GM12874 (cell line): ENCODE data around the gene P3H3.
A peak's percentile ranks its signal among the peaks of the same experiment; 100 is the strongest.

ENCODE experiments used
- CTCF ChIP-seq: IDR thresholded peaks from 2 replicates; pipeline ENCODE4 v1.5.1; 2011; ENCODE audit warnings: low read depth, mild to moderate bottlenecking, control low read depth, low read length, moderate library complexity; ENCODE audit not compliant: insufficient read depth

Gene P3H3

DNA sequence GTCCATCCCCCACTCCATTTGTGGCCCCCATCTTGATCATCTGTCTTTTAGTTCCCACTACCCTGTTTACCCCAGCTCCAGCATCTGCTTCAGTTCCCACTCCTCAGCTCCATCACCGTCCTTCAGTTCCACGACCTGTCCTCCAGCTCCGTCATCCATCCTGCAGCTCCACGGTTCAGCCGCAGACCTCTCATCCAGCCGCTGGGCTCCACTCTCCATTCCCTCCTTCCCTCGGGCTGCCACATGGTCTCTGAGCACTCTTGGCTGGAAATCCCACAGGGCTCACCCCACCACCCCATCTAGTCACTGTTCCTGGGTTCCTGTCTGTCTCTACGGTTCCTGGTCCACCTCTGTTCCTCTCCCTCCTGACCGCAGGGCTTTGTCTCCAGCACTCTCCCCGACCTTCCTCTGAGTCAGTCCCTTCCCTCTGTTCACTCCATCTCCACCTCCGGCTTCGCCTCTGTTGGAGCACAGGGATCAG, 3.3 kb upstream of the P3H3 start:
- no peak for TF ChIP-seq CTCF

GRCh38 chr12:6825398-6826124, 2.6 kb upstream of the P3H3 start:
- TF ChIP-seq CTCF, result peak; percentile 95

- TF ChIP-seq CTCF, result no peak
These were observed 2.0 kb upstream of the P3H3 start for GRCh38 chr12:6826125-6826733.

GRCh38 chr12:6826734-6827436, 1.3 kb upstream of the P3H3 start:
- no peak for TF ChIP-seq CTCF

DNA sequence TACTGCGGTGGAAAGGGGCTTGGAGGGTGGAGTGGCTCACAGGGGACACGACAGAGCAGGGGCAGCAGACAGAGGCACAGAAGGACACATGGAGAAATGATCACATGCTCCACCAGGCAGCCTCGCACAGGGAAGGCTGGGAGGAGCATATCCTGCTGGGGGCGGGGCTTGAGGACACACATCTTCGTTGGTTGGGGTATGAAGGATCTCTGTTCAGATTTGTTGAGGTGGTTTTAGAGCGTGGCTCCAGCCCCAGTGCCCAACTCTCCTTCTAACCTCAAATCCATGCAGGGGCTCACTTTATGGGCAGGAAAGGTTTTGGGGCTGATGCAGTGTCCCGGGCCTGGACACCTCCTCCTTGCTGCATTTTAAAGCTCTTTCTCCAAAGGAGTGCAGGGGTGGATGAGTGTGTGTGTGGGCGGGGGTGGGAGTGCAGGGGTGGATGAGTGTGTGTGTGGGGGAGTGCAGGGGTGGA, 733 bp upstream of the P3H3 start:
- no peak for TF ChIP-seq CTCF

GRCh38 chr12:6828781-6829535, 751 bp downstream of the P3H3 start:
- TF ChIP-seq CTCF, result no peak
